ENCODE measurements around the gene RASD2.

RASD2 gene

GRCh38 chr22:35554297-35554845, 13.7 kb downstream of the RASD2 start:
- Histone ChIP-seq H3K4me3 (no peak overlapping the region), H3K36me3 (peaks cover 0 to 6% (median 0%) of the 10 kb centered on the region in 3 donors), H3K4me1 (peaks cover 0 to 3% (median 0%) of the 10 kb centered on the region in 4 donors), H3K27ac (no peak overlapping the region), H3K27me3 (peaks cover 0 to 4% of the 10 kb centered on the region in 2 donors), H3K9me3 (no peaks in the 10 kb centered on the region)
- TF ChIP-seq, protein P1, sequence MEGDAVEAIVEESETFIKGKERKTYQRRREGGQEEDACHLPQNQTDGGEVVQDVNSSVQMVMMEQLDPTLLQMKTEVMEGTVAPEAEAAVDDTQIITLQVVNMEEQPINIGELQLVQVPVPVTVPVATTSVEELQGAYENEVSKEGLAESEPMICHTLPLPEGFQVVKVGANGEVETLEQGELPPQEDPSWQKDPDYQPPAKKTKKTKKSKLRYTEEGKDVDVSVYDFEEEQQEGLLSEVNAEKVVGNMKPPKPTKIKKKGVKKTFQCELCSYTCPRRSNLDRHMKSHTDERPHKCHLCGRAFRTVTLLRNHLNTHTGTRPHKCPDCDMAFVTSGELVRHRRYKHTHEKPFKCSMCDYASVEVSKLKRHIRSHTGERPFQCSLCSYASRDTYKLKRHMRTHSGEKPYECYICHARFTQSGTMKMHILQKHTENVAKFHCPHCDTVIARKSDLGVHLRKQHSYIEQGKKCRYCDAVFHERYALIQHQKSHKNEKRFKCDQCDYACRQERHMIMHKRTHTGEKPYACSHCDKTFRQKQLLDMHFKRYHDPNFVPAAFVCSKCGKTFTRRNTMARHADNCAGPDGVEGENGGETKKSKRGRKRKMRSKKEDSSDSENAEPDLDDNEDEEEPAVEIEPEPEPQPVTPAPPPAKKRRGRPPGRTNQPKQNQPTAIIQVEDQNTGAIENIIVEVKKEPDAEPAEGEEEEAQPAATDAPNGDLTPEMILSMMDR (IDR thresholded peaks at IDR 0.05), result no peak
- no peak for DNase-seq
- intact Hi-C loops (cut with DNase I; ENCODE audit: low total_unique reads), result no loop called here

DNA sequence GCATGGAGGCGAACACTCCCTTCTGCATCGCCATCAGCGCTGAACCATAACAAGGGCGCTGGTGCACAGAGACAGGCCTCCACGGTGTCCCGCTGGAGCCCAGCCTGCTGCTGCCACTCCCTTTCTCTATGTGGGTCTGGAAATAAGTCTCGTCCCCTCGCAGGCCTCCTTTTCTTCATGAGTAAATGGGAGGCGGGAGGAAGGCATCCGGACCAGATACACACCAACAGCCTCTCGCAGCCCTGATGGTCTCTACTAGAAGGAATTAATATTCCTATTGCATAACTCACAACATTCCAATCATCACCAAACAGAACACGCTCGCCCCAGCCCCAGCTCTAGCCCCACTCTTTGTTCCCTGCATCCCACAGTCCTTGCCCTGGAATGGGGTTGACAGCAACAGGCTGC, 14.9 kb downstream of the RASD2 start:
- Histone ChIP-seq H3K4me1 (no peaks in the 10 kb centered on the region), H3K27me3 (peaks cover 0 to 7% of the 10 kb centered on the region in 2 donors), H3K36me3 (peaks cover 0 to 6% (median 0%) of the 10 kb centered on the region in 3 donors), H3K27ac (no peak overlapping the region), H3K9me3 (no peaks in the 10 kb centered on the region), H3K4me3 (no peak overlapping the region)
- DNase-seq, result no peak
- TF ChIP-seq, protein P1 (IDR thresholded peaks at IDR 0.05), result no peak
- intact Hi-C loops (cut with DNase I; ENCODE audit: low total_unique reads), result no loop called here

GRCh38 chr22:35555946-35556547, 15.4 kb downstream of the RASD2 start:
- H3K36me3 ChIP-seq, result peaks cover 0 to 6% (median 0%) of the 10 kb centered on the region in 3 donors
- no peak for DNase-seq

GRCh38 chr22:35556666-35557065, 16.0 kb downstream of the RASD2 start:
- Histone ChIP-seq H3K4me3 (no peak overlapping the region), H3K4me1 (no peaks in the 10 kb centered on the region), H3K9me3 (no peaks in the 10 kb centered on the region), H3K27me3 (peaks cover 0 to 7% of the 10 kb centered on the region in 2 donors), H3K27ac (no peak overlapping the region), H3K36me3 (peaks cover 0 to 1% (median 0%) of the 10 kb centered on the region in 3 donors)
- DNase-seq, result no peak
- TF ChIP-seq, protein P1 (IDR thresholded peaks at IDR 0.05), result no peak
- intact Hi-C loops (cut with DNase I; ENCODE audit: low total_unique reads), result no loop called here

More at GRCh38 chr22:35555946-35556547, 15.4 kb downstream of the RASD2 start:
- Histone ChIP-seq H3K4me3 (no peak overlapping the region), H3K27me3 (peaks cover 0 to 7% of the 10 kb centered on the region in 2 donors), H3K9me3 (no peaks in the 10 kb centered on the region), H3K4me1 (no peaks in the 10 kb centered on the region), H3K27ac (no peak overlapping the region)
- TF ChIP-seq, protein P1 (IDR thresholded peaks at IDR 0.05), result no peak
- intact Hi-C loops (cut with DNase I; ENCODE audit: low total_unique reads), result no loop called here

DNA sequence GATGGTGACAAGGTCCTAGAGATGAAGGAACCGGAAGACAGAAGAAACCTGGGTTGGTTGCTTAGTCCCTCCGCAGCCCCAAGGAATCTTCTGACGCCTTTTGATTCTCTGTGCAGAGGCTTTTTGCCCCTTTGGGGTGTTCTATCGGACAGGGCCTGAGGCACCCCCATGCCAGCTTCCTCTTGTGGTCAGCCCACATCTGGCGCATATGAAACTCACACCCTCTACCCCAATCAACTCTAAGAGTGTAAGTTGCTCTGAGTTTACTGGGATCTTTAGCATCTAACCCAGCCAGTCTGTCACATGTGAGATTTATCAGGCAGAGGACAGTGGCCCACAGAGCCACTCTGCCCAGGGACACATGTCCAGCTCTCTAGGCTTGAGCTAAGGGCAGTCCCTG, 17.4 kb downstream of the RASD2 start:
- intact Hi-C loops (cut with DNase I; ENCODE audit: low total_unique reads), result no loop called here
- DNase-seq, result no peak
- Histone ChIP-seq H3K27ac (no peak overlapping the region), H3K4me1 (no peaks in the 10 kb centered on the region), H3K27me3 (peaks cover 0 to 14% of the 10 kb centered on the region in 2 donors), H3K9me3 (no peaks in the 10 kb centered on the region), H3K4me3 (no peak overlapping the region), H3K36me3 (no peaks in the 10 kb centered on the region)
- TF ChIP-seq, protein P1 (IDR thresholded peaks at IDR 0.05), result no peak
